A549 (cell line): Measurements from ENCODE around the gene LINGO4. TPM values are rescaled to one million over a fixed set of nuclear protein-coding genes. Genes with fewer than 3 reads are reported as not detected.

ENCODE experiments used
- ATAC-seq, 2 experiments: fragments of 200-7000 bp in 1 of 2; fragments of >200 bp in 1 of 2; cut with Nextera tagmentation in 1 of 2; cut with Tn5 transposase in 1 of 2; 3 replicates each; pipeline versions ENCODE4 v1.8.0 to v1.9.1; 2018 to 2020; ENCODE audit warnings: mild to moderate bottlenecking in 1 of 2, moderate library complexity in 1 of 2
- CTCF ChIA-PET: fragments of 300-600 bp; sonication (Branson Sonifier 250); formaldehyde crosslinking; extraction: SDS; loops from one replicate; lab custom pipeline; 2021; ENCODE audit warnings: antibody characterized with exemption, inconsistent platforms; lab: Yijun Ruan, JAX
- POLR2A ChIA-PET: fragments of 350-600 bp; formaldehyde crosslinking; extraction: SDS; loops from one replicate; lab custom pipeline; 2021; ENCODE audit warnings: antibody characterized with exemption, inconsistent platforms; lab: Yijun Ruan, JAX
- DNase-seq, 2 experiments: peaks; one replicate each; pipeline versions ENCODE4 v3.0.0 to v3.0.0-alpha.2; 2011 to 2016; ENCODE audit warnings: low read depth in 1 of 2, low spot score in 1 of 2
- FAIRE-seq: peaks from 2 replicates; lab custom pipeline; 2011; peaks lifted over from hg19 to GRCh38; lab: Jason Lieb, UNC
- H3K27ac ChIP-seq, 2 experiments: fragments of >200 bp; sonication (Bioruptor Twin); formaldehyde crosslinking; 3 replicates each; pipeline ENCODE4 v1.5.1; 2016 to 2017
- H3K4me1 ChIP-seq: fragments of >200 bp; sonication (Bioruptor Twin); formaldehyde crosslinking; 3 replicates; pipeline ENCODE4 v1.6.1; 2016
- H3K4me2 ChIP-seq: fragments of >200 bp; sonication (Bioruptor Twin); formaldehyde crosslinking; 3 replicates; pipeline ENCODE4 v1.6.1; 2016
- H3K4me3 ChIP-seq: fragments of >200 bp; sonication (Bioruptor Twin); formaldehyde crosslinking; 3 replicates; pipeline ENCODE4 v1.5.1; 2016
- H3K9me3 ChIP-seq: fragments of >200 bp; sonication (Bioruptor Twin); formaldehyde crosslinking; 3 replicates; pipeline ENCODE4 v1.6.1; 2016
- BCL3 ChIP-seq: fragments of >200 bp; sonication (Bioruptor Twin); formaldehyde crosslinking; IDR thresholded peaks from 3 replicates; pipeline ENCODE4 v1.6.1; 2016
- CBX2 ChIP-seq: fragments of 200-600 bp; sonication (generic); IDR thresholded peaks from 2 replicates; pipeline ENCODE4 v1.6.1; 2016; ENCODE audit warnings: low read depth, mild to moderate bottlenecking, borderline replicate concordance
- CBX8 ChIP-seq: fragments of 200-600 bp; sonication (generic); IDR thresholded peaks from 2 replicates; pipeline ENCODE4 v1.6.1; 2016
- CHD2 ChIP-seq: fragments of 150-350 bp; IDR thresholded peaks from 2 replicates; pipeline ENCODE4 v1.6.1; 2014; ENCODE audit warnings: low read length; ENCODE audit not compliant: partially characterized antibody
- CHD4 ChIP-seq: fragments of 200-600 bp; sonication (generic); IDR thresholded peaks from 2 replicates; pipeline ENCODE4 v1.6.1; 2016; ENCODE audit warnings: antibody characterized with exemption, mild to moderate bottlenecking, borderline replicate concordance
- E2F6 ChIP-seq: IDR thresholded peaks from 2 replicates; pipeline ENCODE4 v1.6.1; 2012; ENCODE audit warnings: low read depth, borderline replicate concordance
- EHF ChIP-seq: fragments of 250-450 bp; sonication (Bioruptor Pico); IDR thresholded peaks from 2 replicates; pipeline ENCODE4 v1.5.0; 2020; ENCODE audit warnings: mild to moderate bottlenecking
- EHMT2 ChIP-seq: fragments of 200-600 bp; sonication (generic); IDR thresholded peaks from 2 replicates; pipeline ENCODE4 v1.6.1; 2016; ENCODE audit warnings: antibody characterized with exemption, low read depth, mild to moderate bottlenecking, moderate library complexity
- ESRRA ChIP-seq: fragments of 150-350 bp; IDR thresholded peaks from 2 replicates; pipeline ENCODE4 v1.6.1; 2014; ENCODE audit warnings: mild to moderate bottlenecking, low read length, borderline replicate concordance
- FOXS1 ChIP-seq: fragments of 250-450 bp; sonication (Bioruptor Pico); IDR thresholded peaks from 2 replicates; pipeline ENCODE4 v1.5.0; 2020; ENCODE audit warnings: mild to moderate bottlenecking, moderate library complexity
- HDAC2 ChIP-seq: fragments of 200-600 bp; sonication (generic); IDR thresholded peaks from 2 replicates; pipeline ENCODE4 v1.6.1; 2016
- HOXA7 ChIP-seq: fragments of 250-450 bp; sonication (Bioruptor Pico); IDR thresholded peaks from 2 replicates; pipeline ENCODE4 v1.5.0; 2020; ENCODE audit warnings: mild to moderate bottlenecking, moderate library complexity
- HOXB13 ChIP-seq: fragments of 250-450 bp; sonication (Bioruptor Pico); IDR thresholded peaks from 2 replicates; pipeline ENCODE4 v1.5.0; 2020; ENCODE audit warnings: low read depth, mild to moderate bottlenecking, moderate library complexity
- HOXB5 ChIP-seq: fragments of 250-450 bp; sonication (Bioruptor Pico); IDR thresholded peaks from 2 replicates; pipeline ENCODE4 v1.5.0; 2020; ENCODE audit warnings: mild to moderate bottlenecking, moderate library complexity
- JUNB ChIP-seq: fragments of >200 bp; sonication (Bioruptor Twin); formaldehyde crosslinking; IDR thresholded peaks from 2 replicates; pipeline ENCODE4 v1.6.1; 2016
- MAX ChIP-seq: IDR thresholded peaks from 2 replicates; pipeline ENCODE4 v1.6.1; 2012
- MAZ ChIP-seq: fragments of 150-350 bp; IDR thresholded peaks from 2 replicates; pipeline ENCODE4 v1.6.1; 2014; ENCODE audit warnings: antibody characterized with exemption, low read depth, low read length, borderline replicate concordance
- NFE2L2 ChIP-seq: fragments of 150-350 bp; conservative IDR thresholded peaks from 2 replicates; pipeline ENCODE4 v1.6.1; 2014; ENCODE audit warnings: low read length
- NPAS2 ChIP-seq: fragments of 250-450 bp; sonication (Bioruptor Pico); IDR thresholded peaks from 2 replicates; pipeline ENCODE4 v1.8.0; 2022; ENCODE audit warnings: mild to moderate bottlenecking, moderate library complexity, borderline replicate concordance
- NR3C1 ChIP-seq: fragments of >200 bp; sonication (Bioruptor Twin); formaldehyde crosslinking; IDR thresholded peaks from 3 replicates; pipeline ENCODE4 v1.6.1; 2017
- PHF8 ChIP-seq: fragments of 200-600 bp; sonication (generic); IDR thresholded peaks from 2 replicates; pipeline ENCODE4 v1.6.1; 2016; ENCODE audit warnings: low read depth, mild to moderate bottlenecking, antibody characterized with exemption, moderate library complexity, borderline replicate concordance
- POLR2A ChIP-seq: IDR thresholded peaks from 2 replicates; pipeline ENCODE4 v1.6.1; 2012; ENCODE audit warnings: mild to moderate bottlenecking, low read length
- RFX5 ChIP-seq: fragments of 450-650 bp; IDR thresholded peaks from 2 replicates; pipeline ENCODE4 v1.7.1; 2014; ENCODE audit warnings: antibody characterized with exemption, mild to moderate bottlenecking, moderate library complexity
- SMC3 ChIP-seq: fragments of >200 bp; sonication (Bioruptor Twin); formaldehyde crosslinking; IDR thresholded peaks from 3 replicates; pipeline ENCODE4 v1.6.1; 2018; ENCODE audit warnings: inconsistent platforms
- SREBF2 ChIP-seq: fragments of 450-650 bp; IDR thresholded peaks from 2 replicates; pipeline ENCODE4 v1.6.1; 2014; ENCODE audit warnings: mild to moderate bottlenecking, moderate library complexity
- TFCP2L1 ChIP-seq: fragments of 250-450 bp; sonication (Bioruptor Pico); IDR thresholded peaks from 2 replicates; pipeline ENCODE4 v1.5.0; 2021; ENCODE audit warnings: mild to moderate bottlenecking
- TP53 ChIP-seq: fragments of 250-450 bp; sonication (Bioruptor Pico); IDR thresholded peaks from 2 replicates; pipeline ENCODE4 v1.5.0; 2021; ENCODE audit warnings: mild to moderate bottlenecking, moderate library complexity
- ZC3H11A ChIP-seq: fragments of 450-650 bp; IDR thresholded peaks from 2 replicates; pipeline ENCODE4 v1.6.1; 2014; ENCODE audit warnings: antibody characterized with exemption, mild to moderate bottlenecking
- ZNF302 ChIP-seq: fragments of 250-450 bp; sonication (Bioruptor Pico); IDR thresholded peaks from 2 replicates; pipeline ENCODE4 v1.9.0; 2021; ENCODE audit warnings: inconsistent platforms, mild to moderate bottlenecking, moderate library complexity
- WGBS: methylation state at CpG from one replicate; pipeline ENCODE4 v1.1.6; 2017; ENCODE audit errors: missing lambda C conversion rate; 5-methylcytosine and 5-hydroxymethylcytosine counted together
- polyA plus RNA-seq, 4 experiments: library from polyadenylated mRNA; depleted of rRNA in 3 of 4; stranded (reverse); fragments of >200 nt; fragmentation: RNase III in 1 of 4; extraction: RNeasy Plus Mini Kit Qiagen cat#74134 plus additional on column Dnase treatment in 1 of 4; gene quantifications; 2 replicates in 3 of 4; 3 replicates in 1 of 4; pipeline ENCODE4 v1.2.3, GENCODE V29; 2011 to 2017
- TF ChIP-seq, protein P1 (sequence below): fragments of >200 bp; sonication (Bioruptor Twin); formaldehyde crosslinking; IDR thresholded peaks from 3 replicates; pipeline ENCODE4 v1.5.1; 2016

The LINGO4 gene
- polyA plus RNA-seq, 2 of the 4 experiments (the other 2 are of a cell fraction), result not detected

GRCh38 chr1:151814971-151815545 lies 9.8 kb upstream of the LINGO4 start (continued):
- TF ChIP-seq ESRRA (no peak), CHD4 (no peak), RFX5 (no peak), HDAC2 (no peak)

GRCh38 chr1:151814426-151814825 lies 9.2 kb upstream of the LINGO4 start:
- Histone ChIP-seq H3K4me2 (no peak overlapping the region), H3K4me1 (no peaks in the 10 kb centered on the region), H3K27ac (no peak overlapping the region), H3K4me3 (no peak overlapping the region), H3K9me3 (no peaks in the 10 kb centered on the region)
- POLR2A ChIA-PET, result no interaction called here
- no peak for ATAC-seq
- DNase-seq, result no peak
- FAIRE-seq, result no peak
- WGBS, result 74% methylated on average over 15 of the region's 15 CpGs
- CTCF ChIA-PET, result interaction anchor here (1.1 to 1.4 kb wide), 2 partner anchors 10 to 22 kb away, joined by 3 to 4 read pairs; no protein-coding TSS in a partner anchor
- TF ChIP-seq SMC3, result no peak
- TF ChIP-seq TFCP2L1 (CRISPR knock-in tag), result no peak
- TF ChIP-seq RFX5, result no peak
- TF ChIP-seq CBX8, result no peak
- no peak for TF ChIP-seq FOXS1 (CRISPR knock-in tag)
- no peak for TF ChIP-seq NPAS2 (CRISPR knock-in tag)
- TF ChIP-seq JUNB, result no peak
- no peak for TF ChIP-seq HOXB13 (CRISPR knock-in tag)
- TF ChIP-seq PHF8, result no peak
- no peak for TF ChIP-seq BCL3
- no peak for TF ChIP-seq E2F6
- no peak for TF ChIP-seq ZNF302 (CRISPR knock-in tag)
- TF ChIP-seq SREBF2, result no peak
- TF ChIP-seq POLR2A, result no peak
- no peak for TF ChIP-seq MAZ

- ATAC-seq (no peak), DNase-seq (no peak), FAIRE-seq (no peak)
- ChIA-PET CTCF (interaction anchor here (0.6 to 1.4 kb wide), 4 partner anchors 11 to 701 kb away, joined by 3 to 7 read pairs (median 3); no protein-coding TSS in a partner anchor), POLR2A (no interaction called here)
- WGBS, result 68% methylated on average over 12 of the region's 12 CpGs
- no peaks in the 10 kb centered on the region for H3K9me3 ChIP-seq
- H3K4me3 ChIP-seq, result no peak overlapping the region
- no peak for TF ChIP-seq HOXB5 (CRISPR knock-in tag)
- TF ChIP-seq MAX, result no peak
- TF ChIP-seq TP53 (CRISPR knock-in tag), result no peak
- TF ChIP-seq HOXB13 (CRISPR knock-in tag), result no peak
- TF ChIP-seq HOXA7 (CRISPR knock-in tag), result no peak
- TF ChIP-seq EHMT2, result no peak
- no peak for TF ChIP-seq EHF (CRISPR knock-in tag)
- TF ChIP-seq ZC3H11A, result no peak
- TF ChIP-seq CBX2, result no peak
- no peak for TF ChIP-seq NFE2L2
- TF ChIP-seq, protein P1, sequence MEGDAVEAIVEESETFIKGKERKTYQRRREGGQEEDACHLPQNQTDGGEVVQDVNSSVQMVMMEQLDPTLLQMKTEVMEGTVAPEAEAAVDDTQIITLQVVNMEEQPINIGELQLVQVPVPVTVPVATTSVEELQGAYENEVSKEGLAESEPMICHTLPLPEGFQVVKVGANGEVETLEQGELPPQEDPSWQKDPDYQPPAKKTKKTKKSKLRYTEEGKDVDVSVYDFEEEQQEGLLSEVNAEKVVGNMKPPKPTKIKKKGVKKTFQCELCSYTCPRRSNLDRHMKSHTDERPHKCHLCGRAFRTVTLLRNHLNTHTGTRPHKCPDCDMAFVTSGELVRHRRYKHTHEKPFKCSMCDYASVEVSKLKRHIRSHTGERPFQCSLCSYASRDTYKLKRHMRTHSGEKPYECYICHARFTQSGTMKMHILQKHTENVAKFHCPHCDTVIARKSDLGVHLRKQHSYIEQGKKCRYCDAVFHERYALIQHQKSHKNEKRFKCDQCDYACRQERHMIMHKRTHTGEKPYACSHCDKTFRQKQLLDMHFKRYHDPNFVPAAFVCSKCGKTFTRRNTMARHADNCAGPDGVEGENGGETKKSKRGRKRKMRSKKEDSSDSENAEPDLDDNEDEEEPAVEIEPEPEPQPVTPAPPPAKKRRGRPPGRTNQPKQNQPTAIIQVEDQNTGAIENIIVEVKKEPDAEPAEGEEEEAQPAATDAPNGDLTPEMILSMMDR, result no peak
- no peak for TF ChIP-seq CHD2
- no peak for TF ChIP-seq NR3C1
- no peak overlapping the region for H3K27ac ChIP-seq
- no peak overlapping the region for H3K4me2 ChIP-seq
- H3K4me1 ChIP-seq, result no peaks in the 10 kb centered on the region
Measured at GRCh38 chr1:151813271-151813977, 8.2 kb upstream of the LINGO4 start.
